COLO829 (cell line): ENCODE results near the gene NACC2.
"Not testable (repeated sequence)": the region's sequence is repeated elsewhere in the genome, so short reads cannot be mapped to it uniquely, and the experiment has no call there.

Experiments
- DNase-seq: peaks from one replicate; pipeline ENCODE4 v3.0.0; 2012; ENCODE audit warnings: low spot score

Gene NACC2

DNA sequence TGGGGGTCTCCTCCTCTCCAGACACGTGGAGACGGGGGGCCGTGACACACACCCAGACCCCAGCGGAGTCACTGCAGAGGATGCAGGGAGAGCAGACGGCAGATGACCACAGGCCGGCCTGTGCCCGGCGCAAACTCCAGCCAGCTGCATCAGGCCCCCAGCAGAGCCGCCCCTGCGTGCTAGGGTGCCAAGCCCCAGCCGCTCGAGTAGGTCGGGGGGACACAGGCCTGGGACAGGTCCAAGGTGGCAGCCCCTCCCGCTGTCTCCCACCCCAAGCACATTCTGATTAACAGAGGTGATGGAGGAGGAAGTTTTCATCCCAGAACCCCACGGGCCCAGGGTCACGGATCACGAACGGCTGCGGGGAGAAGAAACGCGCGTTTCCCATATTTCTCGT, 14.4 kb downstream of the NACC2 start:
- no peak for DNase-seq

DNA sequence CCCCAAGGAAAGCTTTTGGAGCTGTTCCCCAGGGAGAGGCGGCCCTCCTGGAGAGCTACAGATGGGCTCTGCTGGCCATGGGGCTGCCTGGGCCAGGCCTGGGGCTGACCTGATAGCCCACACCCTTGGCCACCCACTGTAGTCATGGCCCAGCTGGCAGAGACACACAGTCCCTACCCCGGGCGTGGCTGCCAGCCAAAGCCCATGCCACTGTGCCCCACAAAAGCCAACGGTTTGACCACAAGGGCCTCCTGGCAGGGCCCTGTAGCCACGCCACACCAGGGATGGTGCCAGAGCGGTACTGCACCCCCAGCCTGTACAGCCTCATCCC, 15.2 kb downstream of the NACC2 start:
- DNase-seq: no peak

DNA sequence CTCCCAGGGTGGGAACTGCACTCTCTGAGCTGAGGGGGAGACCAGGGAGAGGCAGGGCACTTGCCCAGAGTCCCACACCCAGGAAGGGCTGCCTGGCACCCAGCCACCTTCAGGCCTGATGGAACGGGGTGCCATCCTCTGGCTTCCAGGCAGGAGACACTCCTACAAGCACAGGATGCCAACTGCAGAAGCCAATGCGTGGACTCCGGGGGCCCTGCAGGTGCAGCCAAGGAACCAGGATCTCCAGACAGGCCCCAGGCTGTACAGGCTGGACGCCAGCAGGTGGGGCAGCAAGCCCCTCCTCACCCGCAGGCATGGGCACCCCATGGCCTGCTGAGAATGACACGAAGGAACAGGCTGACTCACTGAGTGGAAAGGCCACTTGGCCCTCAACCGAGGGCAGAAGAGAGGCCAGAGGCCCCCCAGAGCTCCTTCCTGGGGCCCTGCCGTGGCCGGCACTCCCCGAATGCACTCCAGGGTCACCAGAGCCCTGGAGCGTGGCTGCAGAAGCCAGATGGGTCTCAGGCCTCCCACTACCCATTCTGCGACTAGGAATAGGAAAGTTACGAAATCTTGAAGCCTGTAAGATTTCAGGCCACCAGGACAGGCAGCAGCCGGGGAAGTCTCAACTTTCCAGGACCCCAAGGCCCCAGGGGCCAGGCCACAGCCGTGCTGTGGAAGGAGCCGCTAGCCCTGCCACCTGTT, 15.7 kb downstream of the NACC2 start:
- DNase-seq: no peak

DNA sequence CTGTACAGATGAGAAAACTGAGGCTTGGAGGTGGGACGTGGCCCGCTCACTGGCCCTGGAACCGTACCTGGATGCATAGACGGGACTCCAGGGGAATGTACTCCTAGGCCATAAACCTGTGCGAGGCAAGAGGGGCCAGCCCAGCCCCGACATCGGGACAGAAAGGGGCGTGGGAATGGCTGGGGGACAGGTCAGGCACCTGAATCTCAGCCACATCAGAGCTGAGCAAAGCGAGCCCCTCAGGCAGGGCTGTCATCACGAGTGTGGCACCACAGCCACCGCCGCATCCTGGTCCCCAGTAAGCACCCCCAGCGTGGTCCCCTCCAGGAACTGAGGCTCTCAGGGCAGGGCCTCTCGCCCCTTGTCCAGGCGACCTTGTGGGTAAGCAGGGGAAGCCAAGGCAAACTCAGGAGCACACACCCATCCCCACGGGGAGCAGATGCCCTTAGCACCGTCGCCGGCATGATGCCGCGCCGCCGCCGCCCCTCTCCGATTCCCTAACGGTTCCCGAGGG, 16.5 kb downstream of the NACC2 start:
- no peak for DNase-seq

DNA sequence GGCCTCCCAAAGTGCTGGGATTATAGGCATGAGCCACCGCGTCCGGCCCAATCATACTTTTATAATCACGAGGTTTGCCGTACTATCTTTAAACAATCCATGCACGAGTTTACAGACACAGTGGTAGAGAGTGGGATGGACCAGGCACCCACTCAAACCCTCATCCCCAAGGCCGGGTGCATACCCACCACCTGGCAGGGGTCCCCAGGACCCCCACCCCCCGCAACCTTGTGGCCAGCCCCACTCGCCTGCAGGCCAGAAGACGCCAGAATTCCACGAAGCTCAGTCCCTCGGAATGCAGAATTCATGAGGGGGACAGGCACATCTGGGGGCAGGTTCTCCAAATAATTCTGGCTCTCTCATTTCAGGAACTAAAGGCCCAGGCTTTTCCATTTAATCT, 17.1 kb downstream of the NACC2 start:
- DNase-seq: no peak

DNA sequence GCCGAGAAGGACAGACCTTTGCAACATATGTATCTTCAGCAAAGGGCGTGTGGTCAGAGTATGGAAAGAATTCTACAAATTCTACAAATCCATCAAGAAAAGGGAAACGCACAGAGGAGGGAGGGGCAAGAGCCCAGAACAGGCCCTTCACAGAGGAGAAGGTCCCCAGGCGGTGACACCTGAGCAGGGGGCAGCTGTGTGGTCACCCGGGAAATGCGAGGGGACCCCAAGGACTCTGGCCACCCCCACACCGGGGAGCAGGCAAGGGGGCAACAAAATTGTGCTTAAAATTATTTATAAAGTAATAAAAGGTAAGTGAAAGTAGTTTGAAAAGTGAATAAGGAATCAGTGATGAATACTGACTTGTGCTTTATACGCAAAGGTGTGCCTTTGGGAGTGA, 17.6 kb downstream of the NACC2 start:
- no peak for DNase-seq

DNA sequence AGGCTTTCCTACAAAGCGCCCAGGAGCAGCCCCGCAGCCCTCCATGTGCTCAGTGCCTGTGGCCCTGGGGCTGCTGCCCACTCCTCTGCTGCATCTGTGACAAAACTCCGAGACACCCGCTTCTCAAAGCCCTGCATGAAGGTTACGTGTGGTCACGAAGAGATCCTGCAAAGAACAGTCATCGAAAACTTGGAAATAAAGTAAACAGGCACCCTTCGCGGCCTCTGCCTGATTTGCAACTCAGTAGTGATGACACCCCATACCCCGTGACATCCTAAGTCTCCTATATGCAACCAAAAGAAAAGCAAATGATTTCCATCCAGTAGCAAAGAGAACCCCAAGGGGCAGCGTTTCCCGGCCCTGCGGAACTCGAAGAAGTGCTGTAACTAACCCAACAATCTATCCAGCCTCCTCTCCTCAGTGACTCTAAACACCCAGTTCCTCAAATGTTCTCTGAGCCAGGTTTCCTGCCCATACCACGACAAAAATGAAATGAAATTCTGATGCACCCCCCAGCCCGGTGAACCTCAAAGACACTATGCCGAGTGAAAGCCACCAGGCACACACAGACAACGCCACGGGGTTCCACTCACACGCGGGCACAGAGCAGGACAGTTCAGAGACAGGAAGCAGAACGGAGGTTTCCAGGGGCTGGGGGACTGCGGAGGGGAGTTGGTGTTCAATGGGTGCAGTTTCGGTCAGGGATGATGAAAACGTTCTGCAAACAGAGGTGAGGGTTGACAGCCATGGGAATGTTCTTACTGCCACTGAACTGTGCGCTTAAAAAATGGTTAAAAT, 19.0 kb downstream of the NACC2 start:
- no peak for DNase-seq

DNA sequence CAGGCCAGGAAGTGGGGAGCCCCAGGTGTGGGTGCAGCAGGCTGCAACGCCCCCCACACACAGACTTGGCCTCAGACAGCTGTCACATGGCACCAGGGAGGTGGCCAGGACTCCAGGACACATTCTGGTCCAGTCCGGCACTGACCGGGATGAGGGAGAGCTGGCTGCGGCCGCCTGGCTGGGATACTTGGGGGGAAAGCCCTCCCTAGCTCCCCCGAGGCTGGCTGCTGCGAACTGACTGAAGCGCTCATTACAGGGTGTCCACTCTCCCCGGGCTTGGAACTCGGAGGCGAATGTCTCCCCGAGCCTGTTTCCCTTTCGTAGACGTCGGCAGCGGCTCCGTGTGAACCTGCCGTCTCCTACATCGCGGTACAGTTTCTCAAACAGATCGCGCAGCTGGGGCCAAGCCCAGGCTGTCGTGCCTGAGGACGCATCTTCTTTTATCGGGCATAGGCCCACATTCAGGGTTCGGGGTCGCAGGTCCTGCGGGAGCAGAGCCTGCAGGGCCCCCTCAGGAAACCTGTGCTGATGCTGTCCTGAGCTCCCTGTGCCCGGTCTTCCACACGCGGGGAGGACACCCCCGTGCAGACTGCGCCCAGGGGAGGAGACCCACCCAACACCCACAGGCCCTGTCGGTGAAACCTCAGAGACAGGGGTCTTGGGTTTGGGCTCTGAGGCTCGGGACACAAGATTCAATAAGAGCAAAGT, 19.8 kb downstream of the NACC2 start:
- DNase-seq: no peak

DNA sequence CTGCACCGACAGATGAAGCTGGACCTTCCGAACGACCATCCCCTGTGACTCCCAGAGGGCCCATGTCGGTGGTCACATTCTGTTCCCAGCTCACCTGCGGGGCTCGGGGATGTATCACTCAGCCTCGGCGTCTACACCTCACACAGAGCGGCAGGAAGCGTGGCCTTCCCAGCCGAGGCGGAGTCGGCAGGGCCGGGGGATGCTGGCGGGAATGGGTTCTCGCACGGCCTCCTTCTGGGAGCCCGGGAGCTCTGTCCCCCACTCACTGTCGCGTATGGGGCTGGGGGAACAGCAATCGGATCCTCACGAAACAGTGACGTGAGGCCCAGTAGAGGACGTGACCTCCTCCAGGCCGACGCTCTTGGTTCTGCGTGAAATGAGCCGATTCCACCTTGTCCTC, 20.4 kb downstream of the NACC2 start:
- DNase-seq: no peak

DNA sequence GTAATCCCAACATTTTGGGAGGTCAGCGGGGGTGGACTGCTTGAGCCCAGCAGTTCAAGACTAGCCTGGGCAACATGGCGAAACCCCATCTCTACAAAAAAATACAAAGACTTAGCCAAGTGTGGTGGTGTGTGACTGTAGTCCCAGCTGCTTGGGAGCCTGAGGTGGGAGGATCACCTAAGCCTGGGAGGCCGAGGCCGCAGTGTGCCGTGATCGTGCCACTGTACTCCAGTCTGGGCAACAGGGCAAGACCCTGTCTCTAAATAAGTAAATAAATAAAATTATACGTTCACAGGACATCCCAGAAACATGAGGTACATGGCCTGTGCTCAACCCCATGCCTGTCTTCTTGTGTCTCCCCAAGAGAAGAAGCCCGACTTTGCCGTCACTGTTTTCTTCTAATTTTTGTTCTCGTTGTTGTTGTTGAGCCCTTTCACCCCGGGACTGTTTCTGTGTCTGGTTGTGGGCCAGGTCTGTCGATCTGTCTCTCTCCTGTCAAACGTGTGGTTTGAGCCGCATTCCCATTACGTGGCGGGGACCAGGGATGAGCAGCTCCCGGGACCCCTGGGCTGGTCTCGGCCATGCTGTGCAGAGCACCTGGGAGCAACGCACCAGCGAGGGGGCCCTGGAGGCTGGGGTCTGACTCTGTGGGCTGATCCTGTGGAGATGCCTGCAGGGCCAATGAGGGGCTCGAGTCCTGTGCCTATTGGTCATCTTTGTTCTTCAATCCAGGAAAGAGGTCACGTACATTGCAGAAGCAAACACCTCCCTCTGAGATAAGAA, 32.2 kb downstream of the NACC2 start:
- no peak for DNase-seq

DNA sequence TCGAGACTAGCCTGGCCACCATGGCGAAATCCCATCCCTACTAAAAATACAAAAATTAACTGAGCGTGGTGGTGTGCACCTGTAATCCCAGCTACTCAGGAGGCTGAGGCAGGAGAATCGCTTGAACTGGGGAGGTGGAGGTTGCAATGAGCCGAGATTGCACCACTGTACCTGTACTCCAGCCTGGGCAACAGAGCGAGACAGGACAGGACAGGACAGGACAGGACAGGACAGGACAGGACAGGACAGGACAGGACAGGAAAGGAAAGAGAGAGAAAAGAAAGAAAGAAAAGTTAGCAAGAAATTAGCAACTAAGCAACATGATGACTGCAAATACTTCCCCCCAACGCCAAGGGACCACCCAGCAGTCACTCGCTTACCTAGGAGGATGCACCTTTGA, 33.2 kb downstream of the NACC2 start:
- not testable (repeated sequence) for DNase-seq

DNA sequence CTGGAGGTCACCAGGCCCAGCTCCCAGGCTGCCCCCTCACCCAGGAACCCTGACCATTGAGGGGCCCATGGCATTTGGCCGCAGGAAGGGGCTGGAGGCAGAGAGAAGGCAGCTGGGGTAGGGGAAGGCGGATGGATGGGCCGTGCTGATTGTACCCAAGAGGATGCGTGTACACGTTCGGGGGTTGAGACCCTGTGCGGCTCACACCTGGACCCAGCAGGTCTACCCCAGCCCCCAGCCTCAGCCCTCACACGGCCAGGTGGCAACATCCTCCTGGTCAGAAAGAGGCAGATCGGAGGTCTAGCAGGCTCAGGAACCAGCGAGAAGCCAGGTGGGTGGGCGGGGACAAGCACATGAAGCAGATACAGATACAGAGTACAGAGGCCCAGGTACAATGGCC, 33.7 kb downstream of the NACC2 start:
- DNase-seq: no peak

DNA sequence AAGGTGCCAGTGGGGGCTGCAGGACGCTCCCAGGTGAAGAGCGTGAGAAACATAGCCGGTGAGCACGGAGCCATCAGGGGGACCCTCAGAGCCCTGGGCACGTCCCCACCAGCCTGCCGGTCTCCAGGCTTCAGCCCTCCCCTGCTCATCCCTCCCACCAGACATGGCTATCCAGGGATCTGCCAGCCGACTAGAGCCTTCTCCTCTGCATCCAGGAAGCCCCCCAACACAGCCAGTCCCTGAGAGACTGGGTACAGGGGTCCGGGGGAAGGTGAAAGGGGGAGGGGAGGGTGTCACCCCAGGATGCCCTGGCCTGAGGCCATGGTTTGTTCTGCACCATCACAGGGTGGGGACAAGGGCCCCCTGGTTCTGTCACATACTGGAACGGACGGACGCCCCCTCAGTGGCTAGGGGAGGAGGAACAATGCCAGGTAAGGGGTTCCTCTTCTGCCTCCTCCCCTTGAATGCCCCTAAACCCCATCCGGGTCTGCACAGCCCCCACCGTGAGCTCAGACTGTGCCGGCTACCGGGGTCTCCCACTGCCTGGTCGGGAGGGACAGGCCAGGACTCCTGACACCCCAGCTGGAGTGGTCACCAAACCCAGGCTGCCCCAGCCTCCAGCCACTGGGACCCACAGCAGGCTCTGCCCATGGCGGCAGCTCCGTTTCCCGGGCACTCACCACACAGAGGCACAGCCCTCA, 34.3 kb downstream of the NACC2 start:
- DNase-seq: no peak

DNA sequence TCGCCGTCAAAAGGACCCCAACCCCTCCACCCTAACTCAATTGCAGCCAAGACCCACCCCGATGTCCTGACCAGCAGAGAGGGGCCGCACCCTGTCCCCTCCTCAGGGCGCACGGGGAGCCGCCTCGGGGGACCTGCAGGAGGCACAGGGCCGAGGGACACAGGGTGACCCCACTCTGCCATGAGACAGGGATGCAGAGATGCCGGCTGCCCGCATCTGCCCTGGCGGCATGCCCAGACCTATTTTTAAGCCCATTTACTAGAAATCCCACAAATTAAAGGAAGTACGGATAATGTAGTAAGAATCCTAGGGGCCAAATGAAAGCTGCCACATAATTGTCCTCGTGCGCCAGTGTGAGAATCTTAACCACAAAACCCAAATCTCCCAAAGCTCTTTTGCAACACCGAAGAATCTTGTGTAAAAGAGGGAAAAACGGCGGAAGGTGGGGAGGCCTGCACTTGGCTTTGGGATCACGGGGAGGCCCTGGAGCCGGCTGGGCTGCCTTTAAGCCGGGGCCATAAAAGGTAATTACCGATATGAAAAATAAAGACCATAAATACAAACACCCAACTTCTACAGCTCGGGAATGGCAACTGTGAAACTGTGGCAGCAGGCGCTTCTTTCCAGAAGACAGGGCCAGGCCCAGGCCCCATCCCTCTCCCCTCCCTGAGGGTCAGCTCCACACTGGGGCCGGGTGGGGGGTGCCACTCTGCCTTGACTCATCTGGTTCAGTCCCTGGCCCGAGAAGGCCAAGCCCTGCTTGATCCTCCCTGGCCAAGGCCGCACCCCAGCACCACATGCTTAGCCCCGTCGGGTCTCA, 35.0 kb downstream of the NACC2 start:
- DNase-seq: no peak

DNA sequence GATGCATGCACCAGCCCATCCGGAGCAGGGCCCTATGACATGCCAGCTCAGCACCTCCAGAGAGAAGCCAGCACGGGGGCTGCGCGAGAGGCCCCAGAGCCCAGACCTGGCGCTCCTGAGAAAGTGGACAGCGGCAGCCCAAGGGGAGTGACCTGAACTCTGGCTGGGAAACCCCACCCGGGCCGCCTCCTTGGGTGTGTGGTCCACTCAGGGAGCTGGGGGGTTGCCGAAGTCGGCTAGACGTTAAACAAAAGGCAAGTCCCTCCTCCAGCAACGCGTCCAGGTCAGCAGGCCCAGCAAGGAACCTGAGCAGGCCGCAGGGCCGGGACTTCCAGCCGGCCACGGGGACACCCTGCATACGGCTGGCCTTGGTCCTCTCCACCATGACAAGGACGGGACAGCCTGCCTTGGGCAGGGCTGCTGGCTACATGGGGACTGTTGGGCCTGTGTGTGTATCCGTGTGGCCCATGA, 35.7 kb downstream of the NACC2 start:
- DNase-seq: no peak

DNA sequence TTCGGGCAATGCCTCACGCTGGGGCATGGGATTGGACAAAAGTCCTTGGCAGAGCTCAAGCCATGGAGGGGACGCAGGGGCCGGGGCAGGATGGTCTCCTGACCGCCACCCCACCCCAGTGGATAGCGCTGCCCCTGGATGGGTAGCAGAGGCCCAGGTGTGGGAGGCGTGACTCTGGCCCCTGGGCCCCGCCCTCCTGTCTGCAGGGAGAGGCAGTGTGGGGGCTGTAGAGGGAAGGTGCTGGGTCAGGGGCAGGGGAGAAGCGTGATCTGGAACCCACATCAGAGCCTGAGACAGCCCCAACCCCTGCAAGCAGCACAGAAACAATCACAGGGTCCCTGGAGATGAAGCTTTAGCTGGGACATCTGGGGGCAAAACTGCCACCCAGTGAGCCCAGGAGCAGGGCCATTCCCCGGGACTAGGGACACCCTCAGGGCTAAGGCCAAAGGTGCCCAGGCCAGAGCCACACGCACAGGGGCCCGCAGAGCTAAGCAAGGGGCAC, 36.2 kb downstream of the NACC2 start:
- DNase-seq: no peak

DNA sequence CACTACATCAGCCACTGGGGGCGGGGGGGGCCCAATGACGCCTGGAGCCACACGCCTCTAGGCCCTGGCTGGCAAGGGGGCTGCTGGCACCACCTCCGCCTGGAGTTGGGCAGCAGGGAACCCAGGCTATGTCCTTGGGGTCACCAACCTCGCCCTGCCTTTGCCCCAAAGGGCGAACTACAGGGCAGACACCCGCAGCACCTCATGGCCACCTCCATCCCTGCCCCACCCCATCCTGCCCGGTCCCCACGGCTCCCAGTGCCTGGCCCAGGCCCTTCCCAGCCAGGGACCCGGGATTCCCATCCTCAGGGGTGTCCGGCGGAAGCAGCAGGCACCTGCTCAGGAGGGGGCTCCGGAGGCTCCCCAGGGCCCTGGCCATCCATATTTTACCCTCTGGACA, 37.0 kb downstream of the NACC2 start:
- no peak for DNase-seq

DNA sequence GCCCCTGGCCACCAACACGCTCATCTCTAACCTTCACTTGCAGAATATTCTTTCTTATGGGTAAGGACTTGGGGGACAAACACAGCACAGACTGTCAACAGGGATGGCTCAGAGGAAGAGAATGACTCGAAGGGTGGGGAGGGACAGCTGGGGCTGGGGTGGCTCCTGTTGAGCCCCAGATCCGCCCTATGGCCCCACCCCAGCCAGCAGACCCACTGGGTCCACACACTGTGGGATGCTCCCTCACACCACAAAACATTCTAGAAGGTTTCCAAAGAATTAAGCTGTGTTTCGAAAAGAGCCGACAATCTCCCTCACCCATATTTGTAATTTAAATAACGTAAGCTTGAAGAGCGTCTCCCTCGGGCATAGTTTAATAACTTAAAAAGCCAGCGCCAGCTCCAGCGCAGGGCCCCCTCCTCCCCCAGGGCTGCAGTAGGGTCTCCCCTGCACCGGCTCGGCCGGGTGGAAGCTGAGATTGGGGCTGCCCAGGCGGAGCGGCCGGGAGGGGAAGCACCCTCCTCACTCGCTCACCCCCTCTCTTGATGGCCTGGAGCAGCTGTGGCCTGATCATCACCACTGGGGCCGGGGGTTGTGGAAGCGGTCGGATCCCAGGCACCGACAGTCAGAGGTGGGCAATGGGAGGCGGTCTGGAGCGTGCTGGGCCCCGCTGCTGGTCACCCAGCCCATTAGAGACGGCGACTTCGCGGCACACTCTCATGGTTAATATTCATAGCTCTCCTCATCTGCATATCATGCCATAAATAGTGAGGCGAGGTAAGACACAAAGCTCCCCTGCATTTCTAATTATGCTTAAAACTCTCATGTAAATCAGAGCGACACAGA, 37.6 kb downstream of the NACC2 start:
- no peak for DNase-seq

DNA sequence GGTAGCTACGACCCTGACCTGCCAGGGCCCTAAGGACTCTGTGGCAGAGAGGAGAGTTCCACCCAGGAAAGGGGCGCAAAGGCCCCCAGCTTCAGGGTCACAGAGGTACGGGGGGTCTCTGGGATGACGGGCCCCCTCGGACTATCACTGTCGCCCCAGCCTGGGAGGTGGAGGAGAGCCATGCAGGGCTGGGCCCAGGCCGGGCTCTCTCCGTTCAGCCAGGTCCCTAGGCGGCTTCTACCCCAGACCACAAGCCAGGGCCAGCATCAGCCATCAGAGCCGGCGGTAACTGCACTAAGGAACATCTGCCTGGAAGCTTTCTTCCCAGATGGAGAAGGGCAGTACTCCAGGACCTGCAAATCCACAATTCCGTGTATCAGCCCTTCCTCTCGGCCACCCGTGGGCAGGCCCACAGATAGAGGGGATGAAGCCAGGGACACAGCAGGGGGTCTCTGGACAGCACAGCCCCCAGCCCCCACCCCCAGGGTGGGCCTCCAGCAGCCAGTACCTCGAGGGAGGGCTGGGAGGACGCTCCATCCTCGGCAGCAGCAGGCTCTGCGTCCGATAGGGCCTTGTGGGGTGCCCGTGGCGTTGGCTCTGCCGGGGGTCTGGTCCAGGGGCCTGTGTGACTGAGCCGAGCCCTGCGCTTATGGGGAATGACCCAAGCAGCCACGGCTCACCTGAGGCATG, 38.4 kb downstream of the NACC2 start:
- DNase-seq: no peak
